Measurements from ENCODE around the gene POT1.

POT1 gene

GRCh38 chr7:124813994-124814798 lies 115.4 kb downstream of the POT1 start:
- no peak overlapping the region for H3K27ac ChIP-seq
- DNase-seq (ENCODE audit: low read depth, low spot score), result no peak

GRCh38 chr7:124812764-124813163 lies 116.9 kb downstream of the POT1 start:
- H3K27ac ChIP-seq, result no peak overlapping the region
- DNase-seq (ENCODE audit: low read depth, low spot score), result no peak

GRCh38 chr7:124811341-124811740 lies 118.3 kb downstream of the POT1 start:
- no peak overlapping the region for H3K27ac ChIP-seq
- no peak for DNase-seq (ENCODE audit: low read depth, low spot score)

- no peak overlapping the region for H3K27ac ChIP-seq
- DNase-seq (ENCODE audit: low read depth, low spot score), result no peak
Observed at GRCh38 chr7:124810605-124811004, 119.0 kb downstream of the POT1 start.

GRCh38 chr7:124808206-124808605 lies 121.4 kb downstream of the POT1 start:
- no peak overlapping the region for H3K27ac ChIP-seq
- DNase-seq (ENCODE audit: low read depth, low spot score), result no peak

- no peak overlapping the region for H3K27ac ChIP-seq
- DNase-seq (ENCODE audit: low read depth, low spot score), result no peak
Observed at GRCh38 chr7:124801330-124801895, 128.2 kb downstream of the POT1 start.

GRCh38 chr7:124800386-124800785 lies 129.2 kb downstream of the POT1 start:
- DNase-seq (ENCODE audit: low read depth, low spot score), result no peak
- no peak overlapping the region for H3K27ac ChIP-seq

GRCh38 chr7:124799448-124799847 lies 130.2 kb downstream of the POT1 start:
- H3K27ac ChIP-seq, result no peak overlapping the region

GRCh38 chr7:124796771-124797170 lies 132.9 kb downstream of the POT1 start:
- DNase-seq (ENCODE audit: low read depth, low spot score), result no peak
- H3K27ac ChIP-seq, result no peak overlapping the region

More at GRCh38 chr7:124799448-124799847, 130.2 kb downstream of the POT1 start:
- DNase-seq (ENCODE audit: low read depth, low spot score), result no peak

GRCh38 chr7:124792696-124793095 lies 136.9 kb downstream of the POT1 start:
- H3K27ac ChIP-seq, result no peak overlapping the region
- DNase-seq (ENCODE audit: low read depth, low spot score), result no peak

- DNase-seq (ENCODE audit: low read depth, low spot score), result no peak
- no peak overlapping the region for H3K27ac ChIP-seq
Observed at GRCh38 chr7:124792002-124792401, 137.6 kb downstream of the POT1 start.

- no peak overlapping the region for H3K27ac ChIP-seq
- no peak for DNase-seq (ENCODE audit: low read depth, low spot score)
Observed at GRCh38 chr7:124791426-124791825, 138.2 kb downstream of the POT1 start.

GRCh38 chr7:124790645-124791044 lies 139.0 kb downstream of the POT1 start:
- no peak for DNase-seq (ENCODE audit: low read depth, low spot score)
- H3K27ac ChIP-seq, result no peak overlapping the region

GRCh38 chr7:124785994-124786393 lies 143.6 kb downstream of the POT1 start:
- no peak overlapping the region for H3K27ac ChIP-seq
- DNase-seq (ENCODE audit: low read depth, low spot score), result no peak

- H3K27ac ChIP-seq, result no peak overlapping the region
- peak; percentile 10 for DNase-seq (ENCODE audit: low read depth, low spot score)
Observed at GRCh38 chr7:124784879-124785818, 144.5 kb downstream of the POT1 start.

- no peak for DNase-seq (ENCODE audit: low read depth, low spot score)
- H3K27ac ChIP-seq, result no peak overlapping the region
Observed at GRCh38 chr7:124783271-124783670, 146.4 kb downstream of the POT1 start.

- H3K27ac ChIP-seq, result no peak overlapping the region
- no peak for DNase-seq (ENCODE audit: low read depth, low spot score)
Observed at GRCh38 chr7:124781907-124782734, 147.5 kb downstream of the POT1 start.

GRCh38 chr7:124781418-124781817 lies 148.2 kb downstream of the POT1 start:
- no peak overlapping the region for H3K27ac ChIP-seq
- DNase-seq (ENCODE audit: low read depth, low spot score), result no peak

GRCh38 chr7:124780608-124781007 lies 149.0 kb downstream of the POT1 start:
- no peak overlapping the region for H3K27ac ChIP-seq
- DNase-seq (ENCODE audit: low read depth, low spot score), result no peak

- no peak for DNase-seq (ENCODE audit: low read depth, low spot score)
- no peak overlapping the region for H3K27ac ChIP-seq
Observed at GRCh38 chr7:124780056-124780455, 149.6 kb downstream of the POT1 start.

All from epithelial cell of prostate (primary cell).